Endothelial cell of umbilical vein (primary cell): Measurements from ENCODE around the gene COL20A1. TPM values are rescaled to one million over a fixed set of nuclear protein-coding genes. Genes with fewer than 3 reads are reported as not detected.
A peak's percentile ranks its signal among the peaks of the same experiment; 100 is the strongest.

Experiments
- Bru-seq: library from RNA; stranded (reverse); fragments of 400-500 nt; gene quantifications from one replicate; lab custom pipeline; 2021; lab: Mats Ljungman, UMichigan
- BruChase-seq, 2 experiments: library from RNA; stranded (reverse); fragments of 400-500 nt; gene quantifications; one replicate each; lab custom pipeline; 2021; lab: Mats Ljungman, UMichigan
- BruUV-seq: library from RNA; stranded (reverse); fragments of 400-500 nt; replicated peaks from 2 replicates; lab custom pipeline; 2021; lab: Mats Ljungman, UMichigan
- CTCF ChIA-PET: fragments of 300-600, 350-600 bp; sonication (Branson Sonifier 250); formaldehyde crosslinking; loops from one replicate; lab custom pipeline; 2021; ENCODE audit warnings: antibody characterized with exemption, inconsistent platforms; lab: Charles Lee
- POLR2A ChIA-PET: fragments of 300-600, 350-600 bp; sonication (Branson Sonifier 250); formaldehyde crosslinking; loops from one replicate; lab custom pipeline; 2021; ENCODE audit warnings: antibody characterized with exemption, inconsistent platforms; lab: Charles Lee
- DNase-seq: peaks from one replicate; pipeline ENCODE4 v3.0.0-alpha.2; 2011; ENCODE audit warnings: low read depth, low spot score
- FAIRE-seq: peaks from 2 replicates; lab custom pipeline; 2011; peaks lifted over from hg19 to GRCh38; lab: Jason Lieb, UNC
- H2AFZ ChIP-seq: 2 replicates; pipeline ENCODE4 v1.6.0; 2012; ENCODE audit warnings: low read depth, low read length, control low read depth, inconsistent platforms
- H3K27ac ChIP-seq: 2 replicates; pipeline ENCODE4 v1.5.1; 2011; ENCODE audit warnings: low read depth, mild to moderate bottlenecking, control low read depth, low read length, moderate library complexity; ENCODE audit not compliant: insufficient read depth
- H3K27me3 ChIP-seq, 2 experiments: 2 replicates each; pipeline versions ENCODE4 v1.6.0 to v1.6.1; 2011; ENCODE audit warnings: low read length in 2 of 2, mixed read lengths in 1 of 2; ENCODE audit not compliant: control insufficient read depth in 2 of 2, insufficient read depth in 2 of 2
- H3K36me3 ChIP-seq, 2 experiments: 2 replicates in 1 of 2; 3 replicates in 1 of 2; pipeline ENCODE4 v1.5.1; 2011; ENCODE audit warnings: low read length in 2 of 2, mild to moderate bottlenecking in 1 of 2, moderate library complexity in 1 of 2; ENCODE audit not compliant: control insufficient read depth in 2 of 2, insufficient read depth in 2 of 2; ENCODE audit errors: extremely low read depth in 1 of 2
- H3K4me1 ChIP-seq: 3 replicates; pipeline ENCODE4 v1.5.1; 2011; ENCODE audit warnings: mild to moderate bottlenecking, low read length; ENCODE audit not compliant: control insufficient read depth, insufficient read depth; ENCODE audit errors: extremely low read depth
- H3K4me2 ChIP-seq: 2 replicates; pipeline ENCODE4 v1.6.1; 2011; ENCODE audit warnings: low read length, control low read depth, mixed read lengths; ENCODE audit not compliant: insufficient read depth
- H3K4me3 ChIP-seq, 3 experiments: fragments of 200-600 bp in 1 of 3; sonication (generic), shearing (Covaris generic) in 1 of 3; replicated peaks in 1 of 3; 2 replicates each; pipeline ENCODE4 v1.5.1; 2011 to 2016; ENCODE audit warnings: control low read depth in 3 of 3, low read length in 3 of 3, mild to moderate bottlenecking in 2 of 3, inconsistent platforms in 1 of 3, low read depth in 1 of 3, moderate library complexity in 1 of 3; ENCODE audit not compliant: insufficient read depth in 1 of 3
- H3K79me2 ChIP-seq: 2 replicates; pipeline ENCODE4 v1.6.0; 2012; ENCODE audit warnings: low read length, inconsistent platforms; ENCODE audit not compliant: control insufficient read depth, insufficient read depth
- H3K9ac ChIP-seq: replicated peaks from 2 replicates; pipeline ENCODE3; 2011; ENCODE audit warnings: low read length, control low read depth; ENCODE audit not compliant: insufficient read depth; ENCODE audit errors: extremely low read depth
- H3K9me1 ChIP-seq: replicated peaks from 3 replicates; pipeline ENCODE4 v1.6.0; 2011; ENCODE audit warnings: mild to moderate bottlenecking, low read length; ENCODE audit not compliant: control insufficient read depth, insufficient read depth; ENCODE audit errors: extremely low read depth
- H3K9me3 ChIP-seq: replicated peaks from 2 replicates; pipeline ENCODE4 v1.5.1; 2012; ENCODE audit warnings: low read length, inconsistent platforms; ENCODE audit not compliant: control insufficient read depth, insufficient read depth
- H4K20me1 ChIP-seq: replicated peaks from 2 replicates; pipeline ENCODE3; 2011; ENCODE audit warnings: mild to moderate bottlenecking, low read length; ENCODE audit not compliant: control insufficient read depth, insufficient read depth; ENCODE audit errors: extremely low read depth
- CTCF ChIP-seq, 2 donors: IDR thresholded peaks; 1 replicate in 1 of 2; 2 replicates in 1 of 2; pipeline ENCODE4 v1.5.1; 2011; ENCODE audit warnings: low read length in 2 of 2, mild to moderate bottlenecking in 2 of 2, moderate library complexity in 2 of 2, control low read depth in 1 of 2, inconsistent platforms in 1 of 2, low read depth in 1 of 2; ENCODE audit not compliant: insufficient read depth in 1 of 2; ENCODE audit errors: extremely low read depth in 1 of 2
- EZH2 ChIP-seq: IDR thresholded peaks from 2 replicates; pipeline ENCODE4 v1.6.1; 2012; ENCODE audit warnings: borderline replicate concordance, low read depth, mild to moderate bottlenecking, moderate library complexity, low read length, inconsistent platforms; ENCODE audit not compliant: severe bottlenecking
- FOS ChIP-seq: IDR thresholded peaks from 2 replicates; pipeline ENCODE4 v1.6.1; 2011; ENCODE audit warnings: mild to moderate bottlenecking, low read length, moderate library complexity, borderline replicate concordance; ENCODE audit not compliant: insufficient read depth
- GATA2 ChIP-seq: IDR thresholded peaks from 2 replicates; pipeline ENCODE4 v1.7.0; 2011; ENCODE audit warnings: low read depth, mild to moderate bottlenecking, moderate library complexity, mixed read lengths, low read length; ENCODE audit not compliant: insufficient read length, insufficient read depth
- JUN ChIP-seq: IDR thresholded peaks from 2 replicates; pipeline ENCODE4 v1.6.1; 2011; ENCODE audit warnings: borderline replicate concordance, low read depth; ENCODE audit not compliant: insufficient read length, insufficient read depth
- MAX ChIP-seq: IDR thresholded peaks from 2 replicates; pipeline ENCODE4 v1.6.1; 2011; ENCODE audit not compliant: insufficient read depth, insufficient read length
- MYC ChIP-seq: IDR thresholded peaks from one replicate; pipeline ENCODE4 v1.6.1; 2011; ENCODE audit warnings: mild to moderate bottlenecking, low read depth, low read length
- POLR2A ChIP-seq: IDR thresholded peaks from 2 replicates; pipeline ENCODE4 v1.6.1; 2012; ENCODE audit warnings: low read depth, mild to moderate bottlenecking, control low read depth, low read length
- POLR2AphosphoS5 ChIP-seq: IDR thresholded peaks from 2 replicates; pipeline ENCODE4 v1.6.1; 2012; ENCODE audit warnings: low read depth, mild to moderate bottlenecking, control low read depth, low read length, moderate library complexity; ENCODE audit not compliant: insufficient read depth
- dilution Hi-C: fragments of 300-500 bp; cut with MboI; formaldehyde crosslinking; loops from one replicate; pipeline ENCODE4 v1.15.0; 2019; ENCODE audit warnings: low sequenced_read_pairs; ENCODE audit not compliant: extremely low pct_ligation_motif_present
- intact Hi-C: fragments of 100-400 bp; cut with micrococcal nuclease; formaldehyde crosslinking; loops from one replicate; pipeline ENCODE4 v1.10.0; 2022
- long read RNA-seq: library from polyadenylated mRNA; stranded (forward); transcript quantifications from one replicate; pipeline ENCODE4 v2.0.0, GENCODE V29; 2021
- polyA minus RNA-seq, 3 experiments: library from RNA; depleted of rRNA, polyadenylated mRNA; stranded (reverse); fragments of >200 nt; gene quantifications; 1 replicate in 1 of 3; 2 replicates in 2 of 3; pipeline ENCODE4 v1.2.3, GENCODE V29; 2011
- polyA plus RNA-seq, 4 experiments: library from polyadenylated mRNA; depleted of rRNA in 3 of 4; stranded (reverse) in 3 of 4; unstranded in 1 of 4; fragments of >200 nt; gene quantifications; 2 replicates each; pipeline versions ENCODE4 v1.2.1 to v1.2.3, GENCODE V29; 2011 to 2012; ENCODE audit warnings: missing spikeins in 1 of 4
- total RNA-seq: library from RNA; stranded (reverse); gene quantifications from 2 replicates; pipeline ENCODE4 v1.2.3, GENCODE V29; 2021

COL20A1 gene
- total RNA-seq (not detected in 2 replicates), polyA plus RNA-seq (not detected in 2 replicates), polyA minus RNA-seq (not detected in 2 replicates), Bru-seq, nascent RNA (percentile 5 among the genes with signal in this experiment), BruChase-seq, experiment 1, labeled RNA remaining after a 6-hour chase (percentile 29 among the genes with signal in this experiment), BruChase-seq, experiment 2, labeled RNA remaining after a 2-hour chase (percentile 9 among the genes with signal in this experiment)
- not detected in 2 replicates for polyA plus RNA-seq (2011; cell fraction: cytosol; rRNA removed)
- polyA plus RNA-seq (2011; cell fraction: nucleus; rRNA removed) = not detected in 2 replicates
- not detected in 2 replicates for polyA plus RNA-seq (2012)
- polyA minus RNA-seq (2011; cell fraction: cytosol; rRNA and poly(A)+ RNA removed) = not detected
- not detected in 2 replicates for polyA minus RNA-seq (2011; cell fraction: nucleus; rRNA and poly(A)+ RNA removed)
- long read RNA-seq = 0 reads

GRCh38 chr20:63292904-63293303 is at the start of gene COL20A1:
Gene COL20A1, plus strand, starts transcription at chr20:63293186. Its CDS starts 1,922 bp downstream, at chr20:63295108.
- dilution Hi-C loops (no loop called here), intact Hi-C loops (loop anchor here (5.0 kb wide), 1 partner anchor 71 kb away; no protein-coding TSS in a partner anchor)
- CTCF ChIA-PET = interaction anchor here (3.8 kb wide), 1 partner anchor 70 kb away, joined by 50 read pairs; no protein-coding TSS in a partner anchor
- no peaks in the 10 kb centered on the region for H3K79me2 ChIP-seq
- H3K27me3 ChIP-seq = peaks cover 8 to 12% of the 10 kb centered on the region in 2 experiments
- H3K9me3 ChIP-seq = no peaks in the 10 kb centered on the region
- no peaks in the 10 kb centered on the region for H4K20me1 ChIP-seq
- no TSS peak for BruUV-seq
- H3K4me1 ChIP-seq = no peaks in the 10 kb centered on the region
- no peak within 1 kb of the TSS for H2AFZ ChIP-seq
- POLR2A ChIA-PET = no interaction called here
- H3K4me3 ChIP-seq = no peak within 1 kb of the TSS
- FAIRE-seq = no peak
- no peak within 1 kb of the TSS for H3K9ac ChIP-seq
- H3K36me3 ChIP-seq = peaks cover 0 to 7% of the 10 kb centered on the region in 2 experiments
- H3K9me1 ChIP-seq = no peaks in the 10 kb centered on the region
- DNase-seq = no peak
- H3K27ac ChIP-seq = no peak within 1 kb of the TSS
- no peak within 1 kb of the TSS for H3K4me2 ChIP-seq
- TF ChIP-seq POLR2A (no peak), FOS (no peak)

- Histone ChIP-seq H3K27ac (no peak overlapping the region), H3K9me3 (no peaks in the 10 kb centered on the region), H3K4me3 (no peak overlapping the region), H3K36me3 (no peaks in the 10 kb centered on the region), H2AFZ (no peak overlapping the region), H3K27me3 (no peaks in the 10 kb centered on the region), H3K79me2 (no peaks in the 10 kb centered on the region), H3K9me1 (no peaks in the 10 kb centered on the region), H3K4me2 (no peak overlapping the region), H3K9ac (no peak overlapping the region), H4K20me1 (no peaks in the 10 kb centered on the region), H3K4me1 (no peaks in the 10 kb centered on the region)
- ChIA-PET POLR2A (interaction anchor here (1.0 kb wide), 1 partner anchor 10 kb away, joined by 3 read pairs; the partner anchor contains the start of gene NKAIN4), CTCF (interaction anchor here (0.9 to 1.2 kb wide), 2 partner anchors 20 to 21 kb away, joined by 3 to 5 read pairs; no protein-coding TSS in a partner anchor)
- intact Hi-C loops = no loop called here
- DNase-seq (no peak), FAIRE-seq (no peak)
- dilution Hi-C loops = no loop called here
- BruUV-seq = no TSS peak
- TF ChIP-seq EZH2 (no peak), FOS (no peak), MAX (no peak), CTCF (IDR thresholded peaks at IDR 0.05; ENCODE audit: extremely low read depth in 1 of 2, insufficient read depth in 1 of 2, low read depth in 1 of 2, low read length in 2 of 2) (no peak), JUN (no peak), POLR2AphosphoS5 (no peak), GATA2 (no peak), MYC (no peak)
These were observed 49.3 kb upstream of the COL20A1 start for GRCh38 chr20:63243604-63244247.
